ENCODE data around the gene CRAT.
A peak's percentile ranks its signal among the peaks of the same experiment; 100 is the strongest.

Gene CRAT

GRCh38 chr9:129110740-129111527, at the start of gene CRAT, which contains the start of gene PTPA:
TSS of gene CRAT (minus strand) at chr9:129110793. CDS start at chr9:129110509, 284 bp downstream.
TSS of gene PTPA (plus strand) at chr9:129111415. CDS start at chr9:129111601, 186 bp downstream.
- no peak for TF ChIP-seq CTCF (conservative IDR thresholded peaks at IDR 0.05; ENCODE audit: low read depth, low read length)
- H3K4me3 ChIP-seq (ENCODE audit: low read length) = peak within 1 kb of the TSS; percentile 88
- peak; percentile 70 for DNase-seq (ENCODE audit: low read depth)

- no peak overlapping the region for H3K4me3 ChIP-seq (ENCODE audit: low read length)
- TF ChIP-seq CTCF (conservative IDR thresholded peaks at IDR 0.05; ENCODE audit: low read depth, low read length) = no peak
These were observed 45.6 kb upstream of the CRAT start for GRCh38 chr9:129156163-129156562.

GRCh38 chr9:129154866-129155477, 44.4 kb upstream of the CRAT start:
- no peak overlapping the region for H3K4me3 ChIP-seq (ENCODE audit: low read length)
- TF ChIP-seq CTCF (conservative IDR thresholded peaks at IDR 0.05; ENCODE audit: low read depth, low read length) = no peak
- DNase-seq (ENCODE audit: low read depth) = no peak

More at GRCh38 chr9:129156163-129156562, 45.6 kb upstream of the CRAT start:
- no peak for DNase-seq (ENCODE audit: low read depth)

- TF ChIP-seq CTCF (conservative IDR thresholded peaks at IDR 0.05; ENCODE audit: low read depth, low read length) = no peak
- no peak overlapping the region for H3K4me3 ChIP-seq (ENCODE audit: low read length)
- no peak for DNase-seq (ENCODE audit: low read depth)
These were observed 40.9 kb upstream of the CRAT start for GRCh38 chr9:129151469-129151868.

GRCh38 chr9:129150672-129151211, 40.1 kb upstream of the CRAT start:
- no peak for TF ChIP-seq CTCF (conservative IDR thresholded peaks at IDR 0.05; ENCODE audit: low read depth, low read length)
- H3K4me3 ChIP-seq (ENCODE audit: low read length) = no peak overlapping the region
- no peak for DNase-seq (ENCODE audit: low read depth)

- H3K4me3 ChIP-seq (ENCODE audit: low read length) = no peak overlapping the region
- no peak for TF ChIP-seq CTCF (conservative IDR thresholded peaks at IDR 0.05; ENCODE audit: low read depth, low read length)
- DNase-seq (ENCODE audit: low read depth) = no peak
These were observed 39.5 kb upstream of the CRAT start for GRCh38 chr9:129150122-129150521.
